ENCODE data around the gene DPP3. TPM values are rescaled to one million over a fixed set of nuclear protein-coding genes. Genes with fewer than 3 reads are reported as not detected.
"Not testable (repeated sequence)": the region's sequence is repeated elsewhere in the genome, so short reads cannot be mapped to it uniquely, and the experiment has no call there.

Gene DPP3
- total RNA-seq, 1 donor from 2014 or later = 12.4 TPM

GRCh38 chr11:66510990-66511339, 30.7 kb downstream of the DPP3 start:
- DNase-seq (ENCODE audit: low spot score) = no peak
- intact Hi-C loops (cut with DNase I) = no loop called here
- no peak for ATAC-seq

- DNase-seq (ENCODE audit: low spot score) = no peak
- no peak for ATAC-seq
- intact Hi-C loops (cut with DNase I) = no loop called here
Observed at GRCh38 chr11:66523611-66524010, 43.4 kb downstream of the DPP3 start.

- ATAC-seq (no peak), DNase-seq (ENCODE audit: low spot score) (no peak)
- intact Hi-C loops (cut with DNase I) = no loop called here
Observed at GRCh38 chr11:66524304-66525040, 44.2 kb downstream of the DPP3 start.

GRCh38 chr11:66529069-66529468, 48.8 kb downstream of the DPP3 start:
- ATAC-seq (peak; percentile 18), DNase-seq (ENCODE audit: low spot score) (no peak)
- intact Hi-C loops (cut with DNase I) = no loop called here

- ATAC-seq (peak; percentile 18), DNase-seq (ENCODE audit: low spot score) (no peak)
- intact Hi-C loops (cut with DNase I) = no loop called here
Observed at GRCh38 chr11:66529655-66530054, 49.4 kb downstream of the DPP3 start.

GRCh38 chr11:66530927-66531709, 50.9 kb downstream of the DPP3 start:
- DNase-seq (ENCODE audit: low spot score) (no peak), ATAC-seq (peak; percentile 12)
- intact Hi-C loops (cut with DNase I) = no loop called here

GRCh38 chr11:66531841-66532240, 51.6 kb downstream of the DPP3 start:
- DNase-seq (ENCODE audit: low spot score) (no peak), ATAC-seq (no peak)
- intact Hi-C loops (cut with DNase I) = no loop called here

GRCh38 chr11:66532784-66533183, 52.5 kb downstream of the DPP3 start:
- intact Hi-C loops (cut with DNase I) = no loop called here
- ATAC-seq (no peak), DNase-seq (ENCODE audit: low spot score) (no peak)

GRCh38 chr11:66539170-66539869, 59.1 kb downstream of the DPP3 start:
- ATAC-seq (no peak), DNase-seq (ENCODE audit: low spot score) (no peak)
- intact Hi-C loops (cut with DNase I) = no loop called here

GRCh38 chr11:66539870-66540213, 59.6 kb downstream of the DPP3 start:
- ATAC-seq (no peak), DNase-seq (ENCODE audit: low spot score) (no peak)
- intact Hi-C loops (cut with DNase I) = no loop called here

- DNase-seq (ENCODE audit: low spot score); intact Hi-C loops (cut with DNase I); ATAC-seq: not testable (repeated sequence)
Observed at GRCh38 chr11:66540598-66540997, 60.4 kb downstream of the DPP3 start.

GRCh38 chr11:66541892-66542291, 61.7 kb downstream of the DPP3 start:
- no peak for ATAC-seq
- intact Hi-C loops (cut with DNase I) = no loop called here

GRCh38 chr11:66542362-66542761, 62.1 kb downstream of the DPP3 start:
- DNase-seq (ENCODE audit: low spot score) (no peak), ATAC-seq (no peak)
- intact Hi-C loops (cut with DNase I) = no loop called here

More at GRCh38 chr11:66541892-66542291, 61.7 kb downstream of the DPP3 start:
- no peak for DNase-seq (ENCODE audit: low spot score)

GRCh38 chr11:66543263-66544107, 63.3 kb downstream of the DPP3 start:
- ATAC-seq (no peak), DNase-seq (ENCODE audit: low spot score) (peak; percentile 73)
- intact Hi-C loops (cut with DNase I) = no loop called here

GRCh38 chr11:66544952-66545351, 64.7 kb downstream of the DPP3 start:
- ATAC-seq; DNase-seq (ENCODE audit: low spot score); intact Hi-C loops (cut with DNase I): not testable (repeated sequence)

GRCh38 chr11:66545701-66546367, 65.6 kb downstream of the DPP3 start, which contains the start of gene ZDHHC24:
TSS of gene ZDHHC24 (minus strand) at chr11:66546048. CDS start at chr11:66546003, 45 bp downstream.
- intact Hi-C loops (cut with DNase I) = no loop called here
- DNase-seq (ENCODE audit: low spot score) (peak; percentile 98), ATAC-seq (peak; percentile 97)

GRCh38 chr11:66546368-66546965, 66.2 kb downstream of the DPP3 start, which contains the start of gene ACTN3:
TSS of gene ACTN3 (plus strand) at chr11:66546903. CDS start at chr11:66546938, 35 bp downstream.
- ATAC-seq (peak; percentile 58), DNase-seq (ENCODE audit: low spot score) (peak; percentile 76)
- intact Hi-C loops (cut with DNase I) = no loop called here

Measured in sciatic nerve (tissue), 2 donors.